22Rv1 (cell line): ENCODE measurements around the gene CELF4.

ENCODE experiments used
- H3K27ac ChIP-seq: fragments of 450-650 bp; 2 replicates; pipeline ENCODE4 v1.5.1; 2017
- CTCF ChIP-seq: fragments of 450-650 bp; IDR thresholded peaks from 2 replicates; pipeline ENCODE4 v1.5.1; 2017; ENCODE audit warnings: mild to moderate bottlenecking
- ZFX ChIP-seq: fragments of 450-650 bp; IDR thresholded peaks from 2 replicates; pipeline ENCODE4 v1.6.1; 2017; ENCODE audit warnings: antibody characterized with exemption, borderline replicate concordance

Gene CELF4

GRCh38 chr18:37598966-37599896 is 33.6 kb upstream of the CELF4 start:
- no peak overlapping the region for H3K27ac ChIP-seq
- TF ChIP-seq ZFX, result no peak
- no peak for TF ChIP-seq CTCF

DNA sequence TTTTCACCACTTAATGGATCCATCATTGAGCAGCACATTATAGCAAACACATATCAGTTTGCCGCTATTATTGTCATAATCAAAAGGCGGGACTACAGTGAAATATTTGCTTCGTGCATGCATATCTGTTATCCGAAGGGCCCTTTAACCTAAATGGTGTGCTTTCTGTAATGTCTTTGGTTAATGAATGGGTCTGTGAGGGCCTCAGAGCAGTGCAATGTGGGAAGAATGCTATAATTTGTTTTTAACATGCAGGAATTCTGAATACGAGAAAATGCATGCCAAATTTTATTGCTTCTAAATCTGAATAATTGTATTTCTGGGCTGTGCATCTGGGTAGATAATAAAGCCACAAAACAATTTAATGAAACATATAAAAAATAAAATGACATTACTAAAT is 32.8 kb upstream of the CELF4 start:
- TF ChIP-seq CTCF (no peak), ZFX (no peak)
- no peak overlapping the region for H3K27ac ChIP-seq

- no peak for TF ChIP-seq ZFX
- no peak for TF ChIP-seq CTCF
- no peak overlapping the region for H3K27ac ChIP-seq
Observed at GRCh38 chr18:37590346-37590745, 24.7 kb upstream of the CELF4 start.

DNA sequence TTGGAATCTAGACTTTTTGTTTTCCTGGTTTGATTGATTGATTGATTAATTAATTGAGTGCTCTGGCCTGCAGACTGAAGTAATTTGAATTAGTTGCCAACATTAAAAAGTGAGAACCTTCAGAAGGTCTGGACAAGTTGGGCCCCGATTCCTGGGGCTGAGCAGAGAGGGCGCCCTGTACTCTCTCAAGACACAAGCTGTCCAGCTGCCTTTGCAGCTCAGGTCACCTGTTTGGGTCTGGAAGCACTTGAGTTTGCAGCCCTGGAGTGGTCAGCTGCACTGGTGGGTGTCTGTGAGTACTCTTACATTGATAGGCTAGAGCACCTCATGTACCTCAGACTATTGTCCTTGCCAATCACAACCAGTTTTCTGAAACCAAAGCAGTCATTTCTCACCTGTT is 22.7 kb upstream of the CELF4 start:
- TF ChIP-seq CTCF (no peak), ZFX (no peak)
- no peak overlapping the region for H3K27ac ChIP-seq

GRCh38 chr18:37586656-37587225 is 21.1 kb upstream of the CELF4 start:
- no peak overlapping the region for H3K27ac ChIP-seq

DNA sequence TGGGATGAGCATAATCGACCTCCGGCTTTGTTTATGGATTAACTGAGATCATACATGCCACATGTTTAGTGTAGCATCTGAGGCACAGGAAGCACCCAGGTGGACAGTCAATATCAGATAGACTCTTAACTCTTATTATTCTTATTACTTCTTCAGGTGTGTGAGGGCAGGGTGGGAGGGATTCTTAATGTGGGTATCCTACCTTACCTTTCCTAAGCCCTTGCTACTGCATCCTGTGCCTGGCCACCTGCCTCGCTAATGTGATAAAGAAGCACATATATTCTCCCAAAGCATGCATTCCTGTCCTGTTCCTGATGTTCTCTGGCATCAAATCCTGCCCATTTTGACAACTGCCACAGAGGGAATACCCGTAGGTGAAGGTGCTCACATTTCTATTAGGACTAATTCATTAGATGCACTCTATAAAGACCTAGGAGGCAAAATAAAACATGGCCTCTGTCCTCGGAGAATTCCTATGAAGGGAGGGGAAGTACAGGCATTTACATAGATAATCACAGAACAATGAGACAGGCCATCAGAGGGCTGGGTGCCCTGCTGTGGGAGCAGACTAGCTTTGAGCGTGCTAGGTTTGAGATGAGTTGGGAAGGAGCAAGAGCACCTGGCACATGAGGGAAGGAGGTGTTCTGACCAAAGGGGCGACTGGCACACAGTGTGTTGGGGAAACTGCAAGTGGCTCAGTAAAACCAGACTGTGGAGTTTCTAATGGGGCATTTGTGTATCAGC is 19.5 kb upstream of the CELF4 start:
- no peak overlapping the region for H3K27ac ChIP-seq
- TF ChIP-seq ZFX (no peak), CTCF (no peak)

More at GRCh38 chr18:37586656-37587225, 21.1 kb upstream of the CELF4 start:
- TF ChIP-seq CTCF, result no peak
- TF ChIP-seq ZFX, result no peak
